NK-92 (cell line): ENCODE data around the gene DLGAP4.

Experiments
- DNase-seq: peaks from one replicate; lab custom pipeline; 2025; ENCODE audit not compliant: unreplicated experiment; lab: John Stamatoyannopoulos, UW

Gene DLGAP4

GRCh38 chr20:36305602-36306551 is at the start of gene DLGAP4:
Gene DLGAP4, plus strand, starts transcription at chr20:36306339. Its CDS starts 125,379 bp downstream, at chr20:36431718.
- no peak for DNase-seq

- no peak for DNase-seq
Measured at GRCh38 chr20:36259177-36260061, 46.7 kb upstream of the DLGAP4 start.

DNA sequence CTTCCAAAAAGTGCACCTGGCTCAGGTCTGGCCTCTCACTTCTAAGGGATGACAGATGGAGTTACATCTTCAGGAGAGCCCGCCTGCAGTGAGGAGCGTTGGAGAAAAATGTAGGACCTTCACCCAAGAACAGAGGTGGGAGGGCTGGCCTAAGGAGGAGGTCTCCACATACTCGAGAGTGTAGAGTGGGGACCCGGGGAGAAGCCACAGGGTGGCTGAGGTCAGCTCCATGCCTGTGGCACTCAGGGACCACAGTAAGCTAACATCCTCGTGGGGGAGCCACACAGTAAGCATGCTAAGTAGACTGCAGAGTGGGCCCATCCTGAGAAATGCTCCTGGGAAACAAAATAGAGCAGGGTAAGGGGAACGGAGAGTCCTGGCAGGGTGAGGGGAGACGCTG is 45.8 kb upstream of the DLGAP4 start:
- DNase-seq = no peak

- no peak for DNase-seq
Measured at GRCh38 chr20:36261389-36262105, 44.6 kb upstream of the DLGAP4 start.

GRCh38 chr20:36262440-36262839 is 43.7 kb upstream of the DLGAP4 start:
- DNase-seq = no peak

DNA sequence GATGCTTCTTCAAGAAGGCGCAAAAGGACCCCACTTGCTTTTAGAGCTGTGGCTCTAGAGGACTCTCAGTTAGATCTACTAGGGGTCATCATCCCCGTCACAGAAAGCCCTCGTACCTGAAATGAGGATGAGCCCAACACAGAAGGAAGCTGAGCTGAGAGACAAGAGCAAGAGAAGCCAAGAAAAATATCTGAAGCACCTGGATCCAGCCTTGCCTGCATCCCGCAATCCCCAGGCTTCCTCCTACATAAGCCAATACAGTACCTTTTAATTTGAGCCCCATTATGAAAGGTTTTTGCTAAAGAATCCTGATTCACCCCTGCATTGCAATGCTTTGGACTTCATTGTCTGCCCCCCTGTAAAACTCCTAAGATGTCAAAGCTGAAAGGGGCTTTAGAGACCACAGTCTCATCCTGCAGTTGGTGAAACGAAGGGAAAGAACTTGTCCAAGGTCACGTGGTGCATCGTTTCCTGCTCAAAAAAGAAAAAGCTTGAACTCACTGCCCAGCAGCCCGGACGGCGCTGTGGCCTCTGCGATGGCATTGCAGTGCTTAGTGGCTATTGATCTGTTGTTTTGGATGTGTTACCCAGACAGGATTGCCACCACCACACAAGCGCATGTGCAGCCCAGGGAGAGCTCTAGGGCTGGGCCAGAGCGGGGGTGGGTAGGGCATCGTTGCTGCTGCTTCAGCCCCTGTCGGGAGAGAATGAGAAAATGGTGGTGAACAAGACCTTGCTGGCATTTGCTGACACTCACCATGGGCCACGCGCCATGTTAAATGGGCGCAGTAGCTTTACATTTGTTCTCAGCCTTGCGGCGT is 41.5 kb upstream of the DLGAP4 start:
- no peak for DNase-seq

GRCh38 chr20:36266189-36266588 is 40.0 kb upstream of the DLGAP4 start:
- no peak for DNase-seq

DNA sequence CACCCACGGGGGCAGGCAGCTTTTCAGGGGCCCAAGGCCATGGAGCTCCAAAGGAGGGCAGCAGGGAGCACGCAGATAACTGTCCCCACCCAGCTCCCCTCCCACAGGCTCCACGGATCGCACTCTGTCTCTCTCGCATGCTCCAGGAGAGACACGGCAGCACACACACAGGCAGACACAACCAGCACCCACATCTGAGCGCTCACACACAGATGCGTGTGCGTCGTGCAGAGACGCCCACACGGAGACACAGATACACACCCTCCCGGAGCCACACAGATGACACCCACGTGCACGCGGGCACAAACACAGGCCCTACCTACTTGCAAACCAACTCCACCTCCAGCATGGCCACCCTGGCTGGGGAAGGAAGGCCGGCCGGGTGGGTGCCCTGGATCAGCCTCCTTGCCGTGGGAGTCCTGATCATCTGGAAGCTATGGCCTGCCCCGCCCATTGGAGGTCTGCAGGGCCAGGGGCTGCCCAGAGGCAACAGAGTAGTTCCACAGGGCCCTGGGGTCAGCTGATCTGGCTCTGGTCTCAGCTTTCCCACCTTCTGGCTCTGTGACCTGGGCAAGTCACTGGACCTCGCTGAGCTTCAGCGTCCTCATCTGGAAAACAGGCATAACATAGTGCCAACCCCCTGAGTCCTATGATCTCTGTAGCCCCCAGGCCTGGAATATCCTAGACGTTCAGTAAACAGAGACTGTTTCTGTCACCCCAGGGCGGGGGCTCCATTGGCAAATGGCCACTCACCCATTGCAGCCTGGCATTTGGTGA is 38.3 kb upstream of the DLGAP4 start:
- no peak for DNase-seq

- no peak for DNase-seq
Measured at GRCh38 chr20:36268440-36269342, 37.4 kb upstream of the DLGAP4 start.

DNA sequence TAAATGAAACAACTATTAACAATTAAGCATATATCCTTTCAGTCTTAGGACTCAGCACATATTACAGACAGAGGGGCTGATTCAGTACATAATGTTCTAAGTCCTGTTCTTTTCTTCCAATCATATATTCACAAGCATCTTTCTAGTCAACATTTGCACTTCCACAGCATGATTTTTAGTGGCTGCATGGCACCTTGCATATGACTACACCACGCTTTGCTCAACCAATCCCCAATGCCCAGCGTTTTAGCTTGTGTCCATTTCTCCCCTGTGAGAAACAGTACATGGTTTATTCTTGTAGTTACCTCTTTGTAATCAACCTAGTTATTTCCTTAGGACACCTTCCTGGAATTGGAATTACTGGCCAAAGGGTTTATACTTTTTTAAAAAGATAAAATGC is 36.6 kb upstream of the DLGAP4 start:
- DNase-seq = no peak

DNA sequence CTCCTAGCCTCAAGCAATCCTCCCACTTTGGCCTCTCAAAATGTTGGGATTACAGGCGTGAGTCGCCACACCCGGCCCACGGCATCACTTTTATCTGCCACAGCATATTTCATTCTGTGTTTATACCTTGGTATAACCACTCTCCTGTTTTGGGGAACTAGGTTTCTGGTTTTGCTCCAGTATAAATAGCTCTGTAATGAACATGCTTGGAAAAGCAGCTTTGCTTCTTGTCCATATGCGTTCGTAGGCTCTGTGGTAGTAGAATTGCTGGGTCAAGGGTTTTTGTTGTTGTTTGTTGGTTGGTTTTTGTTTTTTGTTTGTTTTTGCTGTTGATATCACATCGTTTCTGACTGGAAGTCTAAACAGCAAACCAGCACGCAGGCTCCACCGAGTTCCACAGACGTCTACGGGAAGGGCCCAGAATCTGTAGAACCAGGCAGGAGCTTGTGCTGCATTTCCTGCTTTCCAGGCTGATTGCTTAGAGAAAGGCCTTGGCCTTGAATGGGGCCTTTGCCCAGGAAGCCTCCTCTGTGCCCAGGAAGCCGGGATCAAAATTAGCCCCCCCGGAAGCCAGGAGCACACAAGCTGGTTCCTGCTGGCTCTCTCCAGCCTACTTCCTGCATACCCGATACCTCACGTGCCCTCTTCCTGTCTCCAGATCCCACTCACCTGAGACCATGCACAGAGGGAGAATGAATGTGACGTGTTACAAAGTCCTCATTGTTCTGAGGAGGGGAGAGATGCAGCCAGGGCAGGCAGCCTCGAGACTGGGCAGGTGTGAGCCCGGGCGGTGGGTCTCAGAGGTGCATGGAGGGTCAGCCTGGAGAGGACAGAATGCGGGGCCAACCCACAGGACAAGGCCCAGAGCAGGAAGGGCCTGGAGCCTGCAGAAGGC is 35.1 kb upstream of the DLGAP4 start:
- no peak for DNase-seq

DNA sequence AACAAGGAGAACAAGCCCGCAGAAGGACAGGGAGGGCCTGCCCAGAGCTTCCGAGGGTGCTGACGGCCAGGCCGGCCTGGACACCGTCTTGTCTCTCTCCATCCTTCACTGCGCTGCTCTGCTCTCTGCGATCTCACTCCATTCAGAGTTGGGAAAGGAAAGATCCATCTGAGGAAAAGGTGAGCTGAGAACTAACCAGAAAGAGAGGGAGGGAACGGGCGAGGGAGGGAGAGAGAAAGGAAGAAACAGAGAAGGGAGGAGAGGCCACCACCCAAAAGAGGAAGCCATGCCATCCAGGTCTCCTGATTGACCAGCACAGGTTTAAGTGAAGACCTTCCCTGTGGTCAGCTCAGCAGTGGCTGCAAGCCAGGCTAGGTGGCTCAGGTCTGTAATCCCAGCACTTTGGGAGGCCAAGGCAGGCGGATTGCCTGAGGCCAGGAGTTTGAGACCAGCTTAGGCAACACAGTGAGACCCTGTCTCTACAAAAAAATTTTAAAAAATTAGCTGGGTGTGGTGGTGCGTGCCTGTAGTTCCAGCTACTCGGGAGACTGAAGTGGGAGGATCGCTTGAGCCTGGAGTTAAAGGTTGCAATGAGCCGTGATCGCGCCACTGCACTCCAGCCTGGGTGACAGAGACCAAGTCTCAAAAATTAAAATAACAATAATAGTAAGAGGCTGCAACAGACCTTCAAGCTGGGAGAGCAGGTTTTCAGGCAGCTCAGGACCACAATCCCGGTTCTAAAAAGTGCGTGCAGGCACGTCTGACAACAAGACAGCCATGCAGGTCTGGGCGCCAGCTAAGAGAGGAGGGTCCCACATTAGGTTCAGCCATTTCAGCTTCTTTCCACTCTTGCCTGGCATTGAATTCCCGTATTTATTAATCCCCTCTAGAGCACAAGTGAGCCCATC is 34.2 kb upstream of the DLGAP4 start:
- DNase-seq = no peak

GRCh38 chr20:36272547-36273220 is 33.5 kb upstream of the DLGAP4 start:
- no peak for DNase-seq

- no peak for DNase-seq
Measured at GRCh38 chr20:36273414-36274180, 32.5 kb upstream of the DLGAP4 start.

GRCh38 chr20:36274181-36274841 is 31.8 kb upstream of the DLGAP4 start:
- DNase-seq = no peak
